CD8-positive, alpha-beta memory T cell (primary cell): ENCODE data around the gene TMEM131. TPM values are rescaled to one million over a fixed set of nuclear protein-coding genes. Genes with fewer than 3 reads are reported as not detected.

ENCODE experiments used
- CTCF ChIA-PET: fragments of 350-600 bp; sonication (Branson Sonifier 250); formaldehyde crosslinking; loops from one replicate; lab custom pipeline; 2021; ENCODE audit warnings: antibody characterized with exemption; lab: Charles Lee
- POLR2A ChIA-PET: fragments of 350-600 bp; sonication (Branson Sonifier 250); formaldehyde crosslinking; loops from one replicate; lab custom pipeline; 2021; ENCODE audit warnings: antibody characterized with exemption; lab: Charles Lee
- DNase-seq, 5 donors: peaks; one replicate each; pipeline versions ENCODE4 v3.0.0 to v3.0.0-alpha.2; 2020 to 2022; ENCODE audit warnings: mixed read lengths in 1 of 5
- H3K27ac ChIP-seq: one replicate; pipeline ENCODE4 v1.7.0; 2013; ENCODE audit warnings: low read depth, mild to moderate bottlenecking, low read length, moderate library complexity
- H3K27me3 ChIP-seq: 2 replicates; pipeline ENCODE4 v1.7.0; 2013; ENCODE audit warnings: low read length, mild to moderate bottlenecking; ENCODE audit not compliant: insufficient read depth, poor library complexity, severe bottlenecking
- H3K36me3 ChIP-seq: 2 replicates; pipeline ENCODE4 v1.7.0; 2013; ENCODE audit warnings: mild to moderate bottlenecking, low read length, moderate library complexity; ENCODE audit not compliant: insufficient read depth
- H3K4me1 ChIP-seq: 2 replicates; pipeline ENCODE4 v1.7.0; 2013; ENCODE audit warnings: mild to moderate bottlenecking, low read length, moderate library complexity; ENCODE audit not compliant: insufficient read depth
- H3K4me3 ChIP-seq: 2 replicates; pipeline ENCODE4 v1.7.0; 2013; ENCODE audit warnings: mild to moderate bottlenecking, low read length
- H3K9me3 ChIP-seq: 2 replicates; pipeline ENCODE4 v1.7.0; 2013; ENCODE audit warnings: mild to moderate bottlenecking, low read length
- H3K27ac Mint-ChIP-seq, 8 donors: one replicate each; pipeline ENCODE4 v1.8.0; 2020 to 2021; ENCODE audit warnings: mixed read lengths in 8 of 8, mild to moderate bottlenecking in 6 of 8, inconsistent platforms in 3 of 8, moderate library complexity in 3 of 8
- H3K27me3 Mint-ChIP-seq, 2 donors: one replicate each; pipeline ENCODE4 v1.8.0; 2020 to 2021; ENCODE audit warnings: mixed read lengths in 2 of 2, mild to moderate bottlenecking in 1 of 2, moderate library complexity in 1 of 2
- H3K36me3 Mint-ChIP-seq, 3 donors: one replicate each; pipeline ENCODE4 v1.8.0; 2020 to 2021; ENCODE audit warnings: mixed read lengths in 3 of 3, inconsistent platforms in 1 of 3, mild to moderate bottlenecking in 1 of 3
- H3K4me1 Mint-ChIP-seq, 3 donors: one replicate each; pipeline ENCODE4 v1.8.0; 2020 to 2021; ENCODE audit warnings: mixed read lengths in 3 of 3, inconsistent platforms in 1 of 3, mild to moderate bottlenecking in 1 of 3
- H3K4me3 Mint-ChIP-seq, 7 donors: one replicate each; pipeline ENCODE4 v1.8.0; 2020 to 2021; ENCODE audit warnings: mixed read lengths in 7 of 7, mild to moderate bottlenecking in 6 of 7, moderate library complexity in 4 of 7, inconsistent platforms in 2 of 7
- H3K9me3 Mint-ChIP-seq, 5 donors: one replicate each; pipeline ENCODE4 v1.8.0; 2020 to 2022; ENCODE audit warnings: mixed read lengths in 5 of 5, mild to moderate bottlenecking in 3 of 5, moderate library complexity in 2 of 5, inconsistent platforms in 1 of 5
- polyA plus RNA-seq: library from polyadenylated mRNA; unstranded; fragments of 300-500 nt; fragmentation: Illumina TruSeq; gene quantifications from one replicate; pipeline ENCODE4 v1.2.3, GENCODE V29; 2021
- total RNA-seq, 2 experiments: library from RNA; stranded (reverse); gene quantifications; one replicate each; pipeline ENCODE4 v1.2.3, GENCODE V29; 2021

Gene TMEM131
- total and polyA plus RNA-seq, 3 experiments from 2014 or later, result 14.4 to 35.4 (median 34.7) TPM

DNA sequence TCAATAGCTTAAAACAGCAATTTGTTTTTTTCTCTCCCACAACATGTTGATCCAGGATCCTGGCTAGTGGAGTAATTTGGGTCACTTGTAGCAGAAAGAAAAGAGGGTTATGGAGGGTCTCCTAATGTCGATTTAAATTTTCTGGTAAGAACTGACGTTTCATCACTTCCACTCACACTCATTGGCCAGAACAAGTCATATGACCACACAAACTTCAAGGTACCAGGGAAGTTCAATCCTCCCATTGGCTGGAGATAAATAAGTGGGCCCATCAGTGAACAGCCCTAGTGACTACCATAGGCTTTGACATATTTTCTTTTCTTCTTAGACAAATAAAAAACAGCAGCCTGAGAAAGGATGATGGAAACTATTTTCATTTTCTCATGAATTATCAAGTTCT is 8.3 kb upstream of the TMEM131 start:
- H3K4me3 ChIP-seq, result no peak overlapping the region
- POLR2A ChIA-PET, result no interaction called here
- no peaks in the 10 kb centered on the region for H3K36me3 Mint-ChIP-seq
- CTCF ChIA-PET, result no interaction called here
- no peak for DNase-seq
- H3K9me3 Mint-ChIP-seq, result no peaks in the 10 kb centered on the region
- no peaks in the 10 kb centered on the region for H3K4me1 Mint-ChIP-seq
- peaks cover 0 to 3% of the 10 kb centered on the region in 2 donors for H3K27me3 Mint-ChIP-seq
- H3K4me3 Mint-ChIP-seq, result no peak overlapping the region
- H3K27me3 ChIP-seq, result no peaks in the 10 kb centered on the region
- H3K27ac ChIP-seq, result no peak overlapping the region
- no peaks in the 10 kb centered on the region for H3K4me1 ChIP-seq
- H3K36me3 ChIP-seq, result no peaks in the 10 kb centered on the region
- H3K27ac Mint-ChIP-seq, result no peak overlapping the region
- no peaks in the 10 kb centered on the region for H3K9me3 ChIP-seq

DNA sequence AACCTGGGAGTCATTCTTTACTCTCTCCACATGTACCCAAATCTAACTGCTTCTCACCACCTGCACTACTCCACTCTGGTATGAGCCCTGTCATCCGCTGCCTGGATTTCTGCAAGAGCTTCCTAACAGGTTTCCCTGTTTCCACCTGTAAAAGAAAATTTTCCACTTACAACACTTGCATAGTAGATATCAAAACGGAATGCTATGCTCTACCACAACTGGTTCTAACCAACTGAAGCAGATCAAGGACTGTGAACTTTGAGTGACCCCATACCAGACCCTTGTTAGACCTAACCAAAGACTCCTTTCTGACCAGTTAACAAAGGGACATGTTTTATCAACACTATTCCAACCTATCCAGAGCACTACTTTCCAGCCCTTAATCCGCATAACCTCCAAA is 3.8 kb upstream of the TMEM131 start:
- DNase-seq, result no peak
- Mint-ChIP-seq H3K36me3 (peaks cover 0 to 4% (median 0%) of the 10 kb centered on the region in 3 donors), H3K27ac (peak overlapping the region in 1 of 8 donors; percentile 45), H3K4me1 (peaks cover 9 to 10% (median 10%) of the 10 kb centered on the region in 3 donors), H3K27me3 (no peaks in the 10 kb centered on the region), H3K9me3 (no peaks in the 10 kb centered on the region), H3K4me3 (peak overlapping the region in 1 of 7 donors; percentile 11)
- Histone ChIP-seq H3K4me1 (peaks cover 7% of the 10 kb centered on the region), H3K27ac (no peak overlapping the region), H3K9me3 (no peaks in the 10 kb centered on the region), H3K27me3 (no peaks in the 10 kb centered on the region), H3K36me3 (no peaks in the 10 kb centered on the region), H3K4me3 (no peak overlapping the region)
- ChIA-PET POLR2A (no interaction called here), CTCF (no interaction called here)

DNA sequence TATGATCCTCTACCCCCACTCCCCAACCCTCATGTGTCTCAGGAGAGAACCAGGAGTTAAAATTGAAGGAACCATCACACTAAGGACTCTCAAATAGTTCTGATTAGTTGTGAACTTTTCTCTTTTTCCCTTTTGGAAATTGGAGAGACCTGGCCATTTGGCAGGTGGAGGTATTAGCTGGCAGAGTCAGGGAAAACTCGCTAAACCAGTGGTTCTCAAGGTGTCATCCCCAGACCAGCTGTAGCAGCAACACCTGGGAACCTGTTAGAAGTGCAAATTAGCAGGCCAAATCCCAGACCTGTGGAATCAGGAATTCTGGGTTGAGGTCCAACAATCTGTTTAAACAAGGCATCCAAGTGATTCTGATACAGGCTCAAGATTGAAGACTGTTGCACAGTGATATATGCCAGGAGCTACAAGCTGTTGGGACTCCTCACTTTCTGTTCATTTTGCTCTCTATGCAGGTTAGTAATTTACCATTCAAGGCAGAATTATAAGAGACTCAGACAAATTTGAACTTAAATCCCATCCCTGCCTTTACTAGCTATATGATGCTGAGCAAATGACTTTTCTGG is 2.8 kb upstream of the TMEM131 start:
- H3K27me3 Mint-ChIP-seq, result no peaks in the 10 kb centered on the region
- H3K27ac ChIP-seq, result no peak overlapping the region
- H3K9me3 ChIP-seq, result no peaks in the 10 kb centered on the region
- peaks cover 17% of the 10 kb centered on the region for H3K4me1 ChIP-seq
- H3K36me3 Mint-ChIP-seq, result peaks cover 0 to 4% (median 0%) of the 10 kb centered on the region in 3 donors
- no peaks in the 10 kb centered on the region for H3K9me3 Mint-ChIP-seq
- ChIA-PET CTCF (no interaction called here), POLR2A (no interaction called here)
- H3K4me1 Mint-ChIP-seq, result peaks cover 18 to 20% (median 20%) of the 10 kb centered on the region in 3 donors
- no peak overlapping the region for H3K4me3 ChIP-seq
- DNase-seq, result no peak
- no peaks in the 10 kb centered on the region for H3K27me3 ChIP-seq
- H3K36me3 ChIP-seq, result no peaks in the 10 kb centered on the region
- H3K27ac Mint-ChIP-seq, result peak overlapping the region in 2 of 8 donors; percentile 22 to 37
- H3K4me3 Mint-ChIP-seq, result peak overlapping the region in 2 of 7 donors; percentile 33 to 61

DNA sequence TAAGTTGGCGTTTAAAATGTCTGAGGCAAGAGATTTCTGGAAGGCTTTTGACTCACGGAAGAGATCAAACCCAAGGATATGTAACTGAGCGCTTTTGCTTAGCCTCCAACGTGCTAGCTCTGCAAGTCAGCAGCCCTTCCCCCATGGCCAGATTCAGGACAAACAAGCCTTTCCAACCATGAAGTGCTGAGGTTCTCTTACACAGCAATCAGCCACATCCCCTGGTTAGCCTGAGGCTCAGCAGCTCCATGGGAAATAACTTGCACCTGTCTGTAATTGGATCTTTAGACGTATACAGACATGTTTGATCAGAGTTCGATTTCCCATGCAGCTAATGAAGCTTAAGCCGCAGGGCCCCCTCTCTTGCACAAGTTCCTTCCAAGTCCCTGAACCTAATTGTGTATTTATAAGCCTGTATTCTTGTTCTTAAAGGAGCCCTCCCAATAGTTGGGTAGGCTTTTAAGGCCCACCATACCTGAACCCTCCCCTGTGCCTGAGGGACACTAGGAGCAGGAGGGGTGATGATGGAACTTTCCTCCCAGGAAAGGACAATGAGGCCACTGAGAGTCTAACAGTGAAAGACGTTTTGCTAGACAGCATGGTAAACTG is 2.1 kb upstream of the TMEM131 start:
- Mint-ChIP-seq H3K4me3 (peak overlapping the region in 3 of 7 donors; percentile 33 to 61 (median 34)), H3K27me3 (no peaks in the 10 kb centered on the region), H3K27ac (peak overlapping the region in 1 of 8 donors; percentile 22), H3K36me3 (peaks cover 0 to 4% (median 0%) of the 10 kb centered on the region in 3 donors), H3K4me1 (peaks cover 24 to 27% (median 26%) of the 10 kb centered on the region in 3 donors), H3K9me3 (no peaks in the 10 kb centered on the region)
- ChIA-PET CTCF (no interaction called here), POLR2A (no interaction called here)
- DNase-seq, result no peak
- Histone ChIP-seq H3K27ac (no peak overlapping the region), H3K4me3 (no peak overlapping the region), H3K36me3 (no peaks in the 10 kb centered on the region), H3K27me3 (no peaks in the 10 kb centered on the region), H3K4me1 (peaks cover 23% of the 10 kb centered on the region), H3K9me3 (no peaks in the 10 kb centered on the region)

DNA sequence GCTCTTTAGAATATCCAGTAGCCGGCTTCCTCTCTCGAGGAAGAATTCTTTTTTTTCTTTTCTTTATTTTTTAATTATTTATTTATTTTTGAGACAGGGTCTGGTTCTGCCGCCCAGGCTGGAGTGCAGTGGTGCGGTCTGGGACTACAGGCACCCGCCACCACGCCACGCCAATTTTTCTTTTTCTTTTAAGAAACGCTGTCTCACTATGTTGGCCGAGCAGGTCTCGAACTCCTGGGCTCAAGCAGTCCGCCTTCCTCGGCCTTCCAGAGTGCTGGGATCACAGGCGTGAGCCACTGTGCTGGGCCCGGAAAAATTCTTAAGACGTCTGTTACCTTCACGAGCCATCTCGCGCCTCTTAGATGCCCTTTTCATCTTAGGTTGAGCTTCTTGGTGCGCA is 931 bp upstream of the TMEM131 start:
- H3K4me3 Mint-ChIP-seq, result peak overlapping the region; percentile 84 to 94 (median 86)
- POLR2A ChIA-PET, result no interaction called here
- peak overlapping the region; percentile 77 to 95 (median 88) for H3K27ac Mint-ChIP-seq
- H3K4me3 ChIP-seq, result no peak overlapping the region
- no peaks in the 10 kb centered on the region for H3K9me3 ChIP-seq
- no peaks in the 10 kb centered on the region for H3K27me3 ChIP-seq
- H3K27me3 Mint-ChIP-seq, result no peaks in the 10 kb centered on the region
- no peaks in the 10 kb centered on the region for H3K36me3 ChIP-seq
- H3K36me3 Mint-ChIP-seq, result peaks cover 0 to 4% (median 0%) of the 10 kb centered on the region in 3 donors
- no peak overlapping the region for H3K27ac ChIP-seq
- CTCF ChIA-PET, result no interaction called here
- no peaks in the 10 kb centered on the region for H3K9me3 Mint-ChIP-seq
- DNase-seq, result no peak
- H3K4me1 ChIP-seq, result peaks cover 26% of the 10 kb centered on the region
- H3K4me1 Mint-ChIP-seq, result peaks cover 33 to 39% (median 37%) of the 10 kb centered on the region in 3 donors

DNA sequence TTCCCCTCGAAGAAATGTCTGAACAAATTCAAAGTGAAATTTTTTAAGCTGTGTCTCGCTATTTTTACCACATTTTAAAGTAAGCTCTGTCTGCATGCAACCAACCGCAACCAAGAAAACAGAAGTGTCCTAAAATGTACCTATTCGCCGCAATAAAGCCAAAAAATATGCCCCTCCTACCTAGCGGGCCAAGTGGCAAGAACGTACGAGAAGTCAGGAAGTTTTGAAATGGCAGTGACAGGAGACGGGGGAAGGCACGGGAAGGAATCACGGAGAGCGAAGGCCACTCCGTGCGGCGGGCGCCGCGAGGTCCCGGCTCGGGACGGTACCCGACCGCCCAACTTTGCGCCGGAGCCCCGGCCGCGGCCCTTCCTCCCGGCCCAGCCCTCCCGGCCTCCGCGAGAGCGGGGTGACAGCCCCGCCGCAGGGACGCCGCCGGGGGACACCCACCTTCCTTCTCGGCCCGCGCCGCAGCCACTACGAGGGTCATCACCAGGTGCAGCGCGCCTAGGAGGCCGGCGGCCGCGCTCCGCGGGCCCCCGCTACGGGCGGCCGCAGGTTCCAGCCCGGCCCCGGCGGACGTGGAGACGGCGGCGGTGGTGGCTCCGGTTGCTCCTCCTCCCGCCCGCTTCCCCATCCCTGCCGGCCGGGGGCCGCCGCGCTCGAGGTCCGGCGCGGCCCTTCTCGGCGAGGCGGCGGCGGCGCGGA is 568 bp downstream of the TMEM131 start:
- no peaks in the 10 kb centered on the region for H3K36me3 ChIP-seq
- H3K4me1 ChIP-seq, result peaks cover 26% of the 10 kb centered on the region
- Mint-ChIP-seq H3K9me3 (no peaks in the 10 kb centered on the region), H3K4me1 (peaks cover 43 to 54% (median 51%) of the 10 kb centered on the region in 3 donors), H3K27ac (peak overlapping the region; percentile 86 to 99 (median 94)), H3K4me3 (peak overlapping the region; percentile 84 to 100 (median 94)), H3K27me3 (no peaks in the 10 kb centered on the region), H3K36me3 (peaks cover 0 to 4% (median 0%) of the 10 kb centered on the region in 3 donors)
- ChIA-PET CTCF (no interaction called here), POLR2A (no interaction called here)
- no peaks in the 10 kb centered on the region for H3K27me3 ChIP-seq
- peak; percentile 25 to 68 (median 61) for DNase-seq
- peak overlapping the region; percentile 66 for H3K27ac ChIP-seq
- H3K4me3 ChIP-seq, result peak overlapping the region; percentile 65
- H3K9me3 ChIP-seq, result no peaks in the 10 kb centered on the region

DNA sequence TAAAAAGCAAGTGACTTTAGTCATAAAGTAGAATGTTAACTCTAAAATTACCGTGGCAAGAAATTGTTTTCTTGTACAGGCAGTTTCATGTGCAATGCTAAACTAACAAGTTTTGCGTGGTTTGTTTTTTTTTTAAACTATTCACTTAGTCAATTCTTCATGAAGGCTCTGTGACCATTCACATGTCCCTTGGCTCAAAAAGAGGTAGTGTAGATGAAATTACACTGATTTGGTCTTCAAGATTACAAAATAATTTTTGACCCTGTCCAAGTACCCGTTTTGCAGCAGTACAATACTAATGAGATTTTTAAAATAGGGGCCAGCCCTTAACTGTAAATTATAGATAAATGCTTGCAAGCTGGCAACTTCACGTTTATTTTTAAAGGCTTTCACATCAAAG is 1.3 kb downstream of the TMEM131 start:
- peak overlapping the region; percentile 84 to 100 (median 94) for H3K4me3 Mint-ChIP-seq
- peaks cover 47 to 61% (median 58%) of the 10 kb centered on the region in 3 donors for H3K4me1 Mint-ChIP-seq
- Histone ChIP-seq H3K27ac (peak overlapping the region; percentile 66), H3K4me3 (peak overlapping the region; percentile 65), H3K36me3 (no peaks in the 10 kb centered on the region), H3K27me3 (no peaks in the 10 kb centered on the region), H3K4me1 (peaks cover 26% of the 10 kb centered on the region), H3K9me3 (no peaks in the 10 kb centered on the region)
- H3K27me3 Mint-ChIP-seq, result no peaks in the 10 kb centered on the region
- ChIA-PET CTCF (no interaction called here), POLR2A (no interaction called here)
- H3K36me3 Mint-ChIP-seq, result peaks cover 0 to 4% (median 0%) of the 10 kb centered on the region in 3 donors
- H3K9me3 Mint-ChIP-seq, result no peaks in the 10 kb centered on the region
- H3K27ac Mint-ChIP-seq, result peak overlapping the region; percentile 83 to 99 (median 92)
- DNase-seq, result no peak

DNA sequence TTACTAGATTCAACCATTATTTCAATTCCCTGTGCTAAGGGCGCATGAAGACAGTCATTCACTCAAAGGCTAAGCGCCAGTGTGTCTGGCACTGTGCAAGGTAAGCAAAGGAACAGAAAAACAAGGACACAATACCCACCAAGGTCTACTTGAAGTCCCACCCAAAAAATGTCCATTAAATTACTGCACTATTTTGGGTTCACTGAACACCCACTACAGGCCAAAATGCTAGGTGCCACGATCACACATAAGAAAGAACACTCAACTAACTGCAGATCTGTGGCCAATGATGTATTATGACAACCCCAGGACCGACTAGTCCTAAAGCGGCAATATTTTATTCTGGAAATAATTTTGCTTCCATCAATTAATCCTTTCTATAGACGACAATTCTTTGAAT is 1.8 kb downstream of the TMEM131 start:
- Mint-ChIP-seq H3K27me3 (no peaks in the 10 kb centered on the region), H3K36me3 (peaks cover 0 to 4% (median 0%) of the 10 kb centered on the region in 3 donors), H3K27ac (peak overlapping the region in 7 of 8 donors; percentile 22 to 92 (median 36)), H3K4me3 (peak overlapping the region; percentile 74 to 100 (median 94)), H3K9me3 (no peaks in the 10 kb centered on the region), H3K4me1 (peaks cover 48 to 66% (median 62%) of the 10 kb centered on the region in 3 donors)
- DNase-seq, result no peak
- H3K4me3 ChIP-seq, result peak overlapping the region; percentile 65
- POLR2A ChIA-PET, result no interaction called here
- CTCF ChIA-PET, result no interaction called here
- no peaks in the 10 kb centered on the region for H3K36me3 ChIP-seq
- H3K27ac ChIP-seq, result no peak overlapping the region
- H3K27me3 ChIP-seq, result no peaks in the 10 kb centered on the region
- H3K9me3 ChIP-seq, result no peaks in the 10 kb centered on the region
- peaks cover 26% of the 10 kb centered on the region for H3K4me1 ChIP-seq
